ENCODE measurements around the gene MAGEA10.
"Not testable (repeated sequence)": the region's sequence is repeated elsewhere in the genome, so short reads cannot be mapped to it uniquely, and the experiment has no call there.

MAGEA10 gene

DNA sequence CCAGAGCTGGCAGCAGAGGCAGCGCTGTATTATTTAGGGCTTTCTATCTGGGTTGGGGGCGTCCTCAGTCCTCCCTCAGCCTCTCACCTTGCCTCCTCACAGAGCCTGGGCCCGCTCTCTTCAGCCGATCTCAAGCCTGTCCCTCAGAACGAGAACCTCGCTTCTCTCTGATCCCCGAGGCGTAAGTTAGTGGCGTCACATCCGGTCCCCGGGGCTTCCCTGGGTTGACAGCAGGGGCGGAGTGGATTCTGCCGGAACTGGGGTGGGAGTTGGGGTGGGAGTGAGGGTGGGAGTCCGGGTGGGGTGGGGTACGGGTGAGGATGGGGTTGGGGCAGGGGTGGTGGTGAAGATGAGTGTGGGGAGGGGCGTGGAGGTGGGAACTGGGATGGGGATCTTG is at the start of gene MAGEA10:
MAGEA10 (minus strand) TSS at position 190 of the 397 bp plus-strand sequence. CDS start 2,957 bp downstream, outside the sequence.
- H3K4me3 ChIP-seq, result no peak within 1 kb of the TSS
- H4K20me1 ChIP-seq, result peaks cover 16% of the 10 kb centered on the region; the same call in 1 of the 2 replicates
- H3K27me3 ChIP-seq, result peaks cover 70% of the 10 kb centered on the region

GRCh38 chrX:152177497-152178269 is 39.3 kb upstream of the MAGEA10 start:
- H3K4me2 ChIP-seq, result no peak overlapping the region
- H3K27me3 ChIP-seq, result peaks cover 35% of the 10 kb centered on the region
- no peaks in the 10 kb centered on the region for H4K20me1 ChIP-seq
- no peak overlapping the region for H3K9ac ChIP-seq
- H3K4me3 ChIP-seq, result no peak overlapping the region
- TF ChIP-seq Cebpa-rat (IDR thresholded peaks at IDR 0.05), result no peak
- H3K9me3 ChIP-seq, result no peaks in the 10 kb centered on the region
- no peak overlapping the region for H3K27ac ChIP-seq
- H3K4me1 ChIP-seq, result 0 out of 2 replicates have a peak, but pooled peaks cover 6% of the 10 kb centered on the region
- no peaks in the 10 kb centered on the region for H3K36me3 ChIP-seq

More for the DNA sequence above, at the start of gene MAGEA10:
- no peak within 1 kb of the TSS for H3K27ac ChIP-seq
- no peaks in the 10 kb centered on the region for H3K9me3 ChIP-seq
- no peaks in the 10 kb centered on the region for H3K4me1 ChIP-seq
- TF ChIP-seq Cebpa-rat (IDR thresholded peaks at IDR 0.05), result no peak
- no peaks in the 10 kb centered on the region for H3K36me3 ChIP-seq
- H3K9ac ChIP-seq, result no peak within 1 kb of the TSS
- H3K4me2 ChIP-seq, result no peak within 1 kb of the TSS

DNA sequence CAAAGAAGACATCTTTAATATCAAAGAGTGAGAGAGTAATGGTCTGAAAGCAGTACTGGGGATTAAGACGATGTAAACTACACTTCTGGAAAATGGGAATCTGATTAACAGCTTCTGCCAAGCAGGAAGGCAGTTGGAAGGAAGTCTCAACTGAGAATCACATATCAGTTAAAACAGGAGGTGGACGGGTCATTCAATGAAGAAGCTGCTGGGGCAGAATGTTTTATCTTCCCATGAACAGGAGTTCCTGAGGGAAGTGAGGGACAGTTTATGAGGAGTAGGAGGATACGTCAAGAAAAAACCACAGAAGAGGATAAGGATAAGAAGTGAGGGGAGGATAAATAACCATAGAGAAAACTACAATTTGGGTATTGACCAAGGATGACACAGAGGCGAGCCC is 38.7 kb upstream of the MAGEA10 start:
- no peaks in the 10 kb centered on the region for H3K36me3 ChIP-seq
- no peak overlapping the region for H3K4me3 ChIP-seq
- no peak for TF ChIP-seq Cebpa-rat (IDR thresholded peaks at IDR 0.05)
- H3K9me3 ChIP-seq, result no peaks in the 10 kb centered on the region
- H3K27me3 ChIP-seq, result peaks cover 37% of the 10 kb centered on the region
- H3K4me1 ChIP-seq, result 0 out of 2 replicates have a peak, but pooled peaks cover 6% of the 10 kb centered on the region
- H3K4me2 ChIP-seq, result no peak overlapping the region
- no peak overlapping the region for H3K27ac ChIP-seq
- no peak overlapping the region for H3K9ac ChIP-seq
- H4K20me1 ChIP-seq, result no peaks in the 10 kb centered on the region

DNA sequence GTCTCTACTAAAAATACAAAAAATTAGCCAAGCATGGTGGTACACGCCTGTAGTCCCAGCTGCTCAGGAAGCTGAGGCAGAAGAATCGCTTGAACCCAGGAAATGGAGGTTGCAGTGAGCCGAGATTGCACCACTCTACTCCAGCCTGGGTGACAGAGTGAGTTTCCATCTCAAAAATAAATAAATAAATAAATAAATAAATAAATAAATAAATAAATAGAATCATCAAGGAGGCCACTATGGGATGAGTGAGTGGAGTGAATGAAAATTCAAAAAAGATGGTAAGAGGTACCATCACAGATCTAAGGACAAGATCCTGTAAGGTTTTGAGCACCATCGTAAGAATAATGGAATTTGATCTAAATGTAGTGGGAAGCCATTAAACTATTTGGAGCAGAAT is 37.5 kb upstream of the MAGEA10 start:
- H3K9ac ChIP-seq, H3K4me2 ChIP-seq, H3K9me3 ChIP-seq, H3K4me3 ChIP-seq, H3K36me3 ChIP-seq, H4K20me1 ChIP-seq, H3K27ac ChIP-seq, H3K4me1 ChIP-seq: not testable (repeated sequence)
- H3K27me3 ChIP-seq, result peaks cover 44% of the 10 kb centered on the region

DNA sequence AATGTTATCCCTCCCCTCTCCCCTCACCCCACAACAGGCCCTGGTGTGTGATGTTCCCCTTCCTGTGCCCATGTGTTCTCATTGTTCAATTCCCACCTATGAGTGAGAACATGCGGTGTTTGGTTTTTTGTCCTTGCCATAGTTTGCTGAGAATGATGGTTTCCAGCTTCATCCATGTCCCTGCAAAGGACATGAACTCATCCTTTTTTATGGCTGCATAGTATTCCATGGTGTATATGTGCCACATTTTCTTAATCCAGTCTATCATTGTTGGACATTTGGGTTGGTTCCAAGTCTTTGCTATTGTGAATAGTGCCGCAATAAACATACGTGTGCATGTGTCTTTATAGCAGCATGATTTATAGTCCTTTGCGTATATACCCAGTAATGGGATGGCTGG is 35.5 kb upstream of the MAGEA10 start:
- not testable (repeated sequence) for H3K36me3 ChIP-seq, H3K9me3 ChIP-seq, H3K4me1 ChIP-seq, H3K4me2 ChIP-seq, H3K9ac ChIP-seq, H3K4me3 ChIP-seq, H3K27ac ChIP-seq, H4K20me1 ChIP-seq
- H3K27me3 ChIP-seq, result peaks cover 58% of the 10 kb centered on the region

DNA sequence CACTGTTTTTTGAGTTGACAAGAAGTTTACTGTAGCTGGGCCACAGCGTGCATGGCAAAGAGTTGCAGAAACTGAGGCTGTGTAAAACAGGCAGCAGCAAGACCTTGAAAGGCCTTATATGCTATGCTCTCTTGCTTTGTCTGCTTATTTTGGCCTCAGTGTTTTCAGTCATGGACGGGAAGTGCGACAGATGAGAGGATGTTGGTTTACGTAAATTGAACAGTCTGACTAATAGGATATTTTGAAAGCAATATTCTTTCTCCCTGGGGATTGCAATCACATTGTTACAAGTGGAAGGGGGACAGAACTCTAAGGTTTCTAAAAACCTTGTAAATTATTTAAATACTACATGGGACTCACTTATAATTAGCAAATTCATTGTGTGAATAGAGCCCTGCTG is 32.2 kb upstream of the MAGEA10 start:
- Histone ChIP-seq H3K36me3 (no peaks in the 10 kb centered on the region), H3K27ac (no peak overlapping the region), H3K27me3 (peaks cover 64% of the 10 kb centered on the region), H3K9me3 (no peaks in the 10 kb centered on the region), H3K4me3 (no peak overlapping the region), H4K20me1 (no peaks in the 10 kb centered on the region), H3K4me1 (0 out of 2 replicates have a peak, but pooled peaks cover 4% of the 10 kb centered on the region), H3K4me2 (no peak overlapping the region), H3K9ac (no peak overlapping the region)
- TF ChIP-seq Cebpa-rat (IDR thresholded peaks at IDR 0.05), result no peak

DNA sequence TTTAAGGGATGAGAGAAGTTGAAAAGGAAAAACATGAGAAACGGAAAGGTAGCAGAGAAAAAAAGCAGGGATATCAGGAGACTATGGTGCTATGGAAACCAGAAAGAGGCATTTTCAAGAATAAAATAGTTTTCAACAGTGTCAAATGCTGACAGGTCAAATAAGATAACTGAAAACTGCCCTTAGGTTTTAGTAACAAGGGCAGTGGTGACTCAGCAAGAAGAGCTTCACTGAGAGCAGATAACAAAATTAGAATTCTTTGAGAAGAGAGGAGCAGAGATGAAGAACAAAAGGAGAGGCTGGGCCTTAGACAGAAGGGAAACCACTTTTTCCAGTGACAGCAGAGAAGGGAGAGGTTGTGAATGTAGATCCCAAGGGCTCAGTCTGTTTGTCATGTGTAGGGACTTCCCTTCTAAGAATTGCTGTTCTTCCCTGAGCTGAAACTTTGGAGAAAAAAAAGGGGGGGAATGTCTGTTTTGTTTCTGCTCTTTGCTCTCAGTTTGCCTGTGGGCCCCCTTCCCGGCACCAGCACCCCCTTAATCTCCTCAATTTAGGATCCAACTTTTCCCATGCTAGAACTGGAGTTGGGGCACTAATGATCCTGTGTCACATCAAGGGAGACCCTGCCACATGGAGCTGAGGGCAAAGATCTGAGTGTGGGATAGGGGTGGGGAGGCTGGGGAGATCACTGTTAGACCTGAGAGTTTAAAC is 26.8 kb upstream of the MAGEA10 start:
- Histone ChIP-seq H3K4me1 (no peaks in the 10 kb centered on the region), H3K9ac (no peak overlapping the region), H3K4me2 (no peak overlapping the region), H3K27ac (no peak overlapping the region), H3K36me3 (no peaks in the 10 kb centered on the region), H4K20me1 (no peaks in the 10 kb centered on the region), H3K9me3 (no peaks in the 10 kb centered on the region), H3K4me3 (no peak overlapping the region), H3K27me3 (peaks cover 95% of the 10 kb centered on the region)
- TF ChIP-seq Cebpa-rat (IDR thresholded peaks at IDR 0.05), result no peak

- H3K9me3 ChIP-seq, result no peaks in the 10 kb centered on the region
Observed at GRCh38 chrX:152157042-152157441, 18.7 kb upstream of the MAGEA10 start.

GRCh38 chrX:152155766-152156310 is 17.5 kb upstream of the MAGEA10 start:
- Histone ChIP-seq H3K4me2 (no peak overlapping the region), H3K9ac (no peak overlapping the region), H3K9me3 (no peaks in the 10 kb centered on the region), H4K20me1 (no peaks in the 10 kb centered on the region), H3K4me3 (no peak overlapping the region), H3K4me1 (no peaks in the 10 kb centered on the region), H3K36me3 (no peaks in the 10 kb centered on the region), H3K27me3 (peaks cover 85% of the 10 kb centered on the region), H3K27ac (no peak overlapping the region)
- TF ChIP-seq Cebpa-rat (IDR thresholded peaks at IDR 0.05), result no peak

More at GRCh38 chrX:152157042-152157441, 18.7 kb upstream of the MAGEA10 start:
- no peak for TF ChIP-seq Cebpa-rat (IDR thresholded peaks at IDR 0.05)
- Histone ChIP-seq H4K20me1 (no peaks in the 10 kb centered on the region), H3K4me2 (no peak overlapping the region), H3K4me3 (no peak overlapping the region), H3K4me1 (no peaks in the 10 kb centered on the region), H3K36me3 (no peaks in the 10 kb centered on the region), H3K27ac (no peak overlapping the region), H3K27me3 (peaks cover 91% of the 10 kb centered on the region), H3K9ac (no peak overlapping the region)

DNA sequence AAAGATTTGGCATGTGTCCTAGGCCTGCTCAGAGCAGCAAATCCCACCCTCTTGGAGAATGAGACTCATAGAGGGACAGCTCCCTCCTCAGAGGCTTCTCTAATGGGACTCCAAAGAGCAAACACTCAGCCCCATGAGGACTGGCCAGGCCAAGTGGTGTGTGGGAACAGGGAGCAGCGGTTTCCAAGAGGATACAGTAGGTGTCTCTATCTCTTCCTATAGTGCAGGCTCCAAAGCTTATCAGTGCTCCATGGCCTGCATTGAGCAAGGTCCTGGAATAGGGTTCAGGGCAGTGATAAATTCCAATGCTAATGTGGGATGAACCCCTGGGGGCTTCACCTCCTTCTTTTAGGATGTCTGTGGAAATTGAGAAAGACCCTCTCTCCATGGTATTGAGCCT is 15.7 kb upstream of the MAGEA10 start:
- Histone ChIP-seq H3K27me3 (peaks cover 84% of the 10 kb centered on the region), H3K9ac (no peak overlapping the region), H3K4me3 (no peak overlapping the region), H3K4me1 (0 out of 2 replicates have a peak, but pooled peaks cover 9% of the 10 kb centered on the region), H3K4me2 (no peak overlapping the region), H3K27ac (no peak overlapping the region), H3K9me3 (no peaks in the 10 kb centered on the region), H3K36me3 (no peaks in the 10 kb centered on the region), H4K20me1 (no peaks in the 10 kb centered on the region)
- no peak for TF ChIP-seq Cebpa-rat (IDR thresholded peaks at IDR 0.05)
